Natural killer cell (primary cell): Measurements from ENCODE around the gene EIF1B. TPM values are rescaled to one million over a fixed set of nuclear protein-coding genes. Genes with fewer than 3 reads are reported as not detected.

Source experiments
- ATAC-seq, 3 donors: fragments of 150-1000 bp in 2 of 3; fragments of 200-7000 bp in 1 of 3; cut with Tn5 transposase; 1 replicate in 1 of 3; 2 replicates in 2 of 3; pipeline ENCODE4 v1.10.0; 2021; ENCODE audit warnings: mild to moderate bottlenecking in 2 of 3, moderate library complexity in 2 of 3
- DNase-seq, 2 donors: peaks; one replicate each; pipeline versions ENCODE4 v3.0.0 to v3.0.0-alpha.2; 2013 to 2021; ENCODE audit warnings: mixed read lengths in 1 of 2
- H3K27ac ChIP-seq: one replicate; pipeline ENCODE4 v1.5.1; 2013; ENCODE audit warnings: mild to moderate bottlenecking, low read length
- H3K27me3 ChIP-seq: one replicate; pipeline ENCODE4 v1.6.1; 2013; ENCODE audit warnings: low read length; ENCODE audit not compliant: control insufficient read depth, insufficient read depth
- H3K36me3 ChIP-seq: one replicate; pipeline ENCODE4 v1.6.1; 2013; ENCODE audit warnings: low read length; ENCODE audit not compliant: control insufficient read depth, insufficient read depth
- H3K4me1 ChIP-seq: one replicate; pipeline ENCODE4 v1.6.1; 2013; ENCODE audit warnings: low read length; ENCODE audit not compliant: control insufficient read depth, insufficient read depth
- H3K4me3 ChIP-seq: one replicate; pipeline ENCODE4 v1.5.1; 2013; ENCODE audit warnings: low read length
- H3K9me3 ChIP-seq: one replicate; pipeline ENCODE4 v1.6.1; 2013; ENCODE audit warnings: low read length; ENCODE audit not compliant: control insufficient read depth, insufficient read depth
- H3K27ac Mint-ChIP-seq, 2 donors: one replicate each; pipeline ENCODE4 v1.8.0; 2022; ENCODE audit warnings: mild to moderate bottlenecking in 2 of 2, mixed read lengths in 2 of 2, moderate library complexity in 1 of 2
- H3K27me3 Mint-ChIP-seq, 2 donors: one replicate each; pipeline ENCODE4 v1.8.0; 2022; ENCODE audit warnings: low read depth in 2 of 2, mixed read lengths in 2 of 2
- H3K36me3 Mint-ChIP-seq: one replicate; pipeline ENCODE4 v1.8.0; 2022; ENCODE audit warnings: mixed read lengths
- H3K4me1 Mint-ChIP-seq, 2 donors: one replicate each; pipeline ENCODE4 v1.8.0; 2022; ENCODE audit warnings: mixed read lengths in 2 of 2
- H3K4me3 Mint-ChIP-seq: one replicate; pipeline ENCODE4 v1.8.0; 2022; ENCODE audit warnings: mild to moderate bottlenecking, moderate library complexity, mixed read lengths
- H3K9me3 Mint-ChIP-seq, 2 donors: one replicate each; pipeline ENCODE4 v1.8.0; 2022; ENCODE audit warnings: mixed read lengths in 2 of 2
- CTCF ChIP-seq: fragments of 200-600 bp; IDR thresholded peaks from one replicate; pipeline ENCODE4 v1.8.0; 2022; ENCODE audit warnings: antibody characterized with exemption
- WGBS: methylation state at CpG from one replicate; pipeline ENCODE4 v1.1.7; 2013; ENCODE audit warnings: missing lambda C conversion rate; ENCODE audit not compliant: insufficient coverage; 5-methylcytosine and 5-hydroxymethylcytosine counted together
- intact Hi-C: fragments of 100-400 bp; cut with micrococcal nuclease; formaldehyde crosslinking; loops from one replicate; pipeline ENCODE4 v1.14.2; 2022
- total RNA-seq, 4 donors: library from RNA; stranded (reverse); fragments of 120-200 nt in 1 of 4; gene quantifications; one replicate each; pipeline versions ENCODE4 v1.2.3 to v1.2.4, GENCODE V29; 2013 to 2022

Gene EIF1B
- total RNA-seq, 3 donors from 2014 or later (not counting 1 experiment from before 2014, with no cell fraction given), result 52.9 to 67.3 (median 55.1) TPM

GRCh38 chr3:40328374-40328773 lies 18.9 kb downstream of the EIF1B start:
- H3K36me3 Mint-ChIP-seq, result no peaks in the 10 kb centered on the region
- no peak overlapping the region for H3K4me3 ChIP-seq
- H3K4me1 Mint-ChIP-seq, result peaks cover 4 to 5% of the 10 kb centered on the region in 2 donors
- H3K9me3 Mint-ChIP-seq, result no peaks in the 10 kb centered on the region
- H3K27me3 Mint-ChIP-seq, result no peaks in the 10 kb centered on the region
- no peak for TF ChIP-seq CTCF
- no peak overlapping the region for H3K4me3 Mint-ChIP-seq
- H3K27me3 ChIP-seq, result no peaks in the 10 kb centered on the region
- DNase-seq, result no peak
- no peaks in the 10 kb centered on the region for H3K36me3 ChIP-seq
- no peaks in the 10 kb centered on the region for H3K9me3 ChIP-seq
- H3K27ac ChIP-seq, result no peak overlapping the region
- H3K27ac Mint-ChIP-seq, result no peak overlapping the region
- WGBS, result 86% methylated on average over 4 of the region's 5 CpGs
- H3K4me1 ChIP-seq, result no peaks in the 10 kb centered on the region
- no peak for ATAC-seq
- intact Hi-C loops, result loop anchor here (5.0 kb wide), 1 partner anchor 254 kb away; no protein-coding TSS in a partner anchor

GRCh38 chr3:40329071-40329470 lies 19.6 kb downstream of the EIF1B start:
- Mint-ChIP-seq H3K4me1 (peaks cover 4 to 5% of the 10 kb centered on the region in 2 donors), H3K9me3 (no peaks in the 10 kb centered on the region), H3K36me3 (no peaks in the 10 kb centered on the region), H3K27me3 (no peaks in the 10 kb centered on the region), H3K27ac (no peak overlapping the region), H3K4me3 (no peak overlapping the region)
- ATAC-seq (no peak), DNase-seq (no peak)
- H3K4me3 ChIP-seq, result no peak overlapping the region
- H3K27me3 ChIP-seq, result no peaks in the 10 kb centered on the region
- H3K4me1 ChIP-seq, result no peaks in the 10 kb centered on the region
- 91% methylated on average over 4 of the region's 4 CpGs for WGBS
- no peaks in the 10 kb centered on the region for H3K9me3 ChIP-seq
- H3K27ac ChIP-seq, result no peak overlapping the region
- TF ChIP-seq CTCF, result no peak
- no peaks in the 10 kb centered on the region for H3K36me3 ChIP-seq
- intact Hi-C loops, result loop anchor here (5.0 kb wide), 1 partner anchor 253 kb away; no protein-coding TSS in a partner anchor

- H3K4me1 Mint-ChIP-seq, result peaks cover 0 to 1% of the 10 kb centered on the region in 2 donors
- no peaks in the 10 kb centered on the region for H3K9me3 Mint-ChIP-seq
- no peaks in the 10 kb centered on the region for H3K4me1 ChIP-seq
- H3K9me3 ChIP-seq, result no peaks in the 10 kb centered on the region
- no peaks in the 10 kb centered on the region for H3K36me3 ChIP-seq
- no peaks in the 10 kb centered on the region for H3K27me3 ChIP-seq
- H3K27ac Mint-ChIP-seq, result no peak overlapping the region
- DNase-seq, result no peak
- ATAC-seq, result no peak
- no peak overlapping the region for H3K27ac ChIP-seq
- no peaks in the 10 kb centered on the region for H3K27me3 Mint-ChIP-seq
- H3K4me3 Mint-ChIP-seq, result no peak overlapping the region
- H3K36me3 Mint-ChIP-seq, result no peaks in the 10 kb centered on the region
- TF ChIP-seq CTCF, result no peak
- 93% methylated on average over 10 of the region's 10 CpGs for WGBS
- no peak overlapping the region for H3K4me3 ChIP-seq
- intact Hi-C loops, result no loop called here
These were observed 23.2 kb downstream of the EIF1B start for GRCh38 chr3:40332684-40333083.

GRCh38 chr3:40333416-40333815 lies 23.9 kb downstream of the EIF1B start:
- no peak overlapping the region for H3K27ac Mint-ChIP-seq
- Histone ChIP-seq H3K36me3 (no peaks in the 10 kb centered on the region), H3K27me3 (no peaks in the 10 kb centered on the region), H3K27ac (no peak overlapping the region), H3K4me3 (no peak overlapping the region), H3K4me1 (no peaks in the 10 kb centered on the region), H3K9me3 (no peaks in the 10 kb centered on the region)
- ATAC-seq (no peak), DNase-seq (no peak)
- no peak for TF ChIP-seq CTCF
- no peaks in the 10 kb centered on the region for H3K27me3 Mint-ChIP-seq
- H3K4me3 Mint-ChIP-seq, result no peak overlapping the region
- no peaks in the 10 kb centered on the region for H3K36me3 Mint-ChIP-seq
- 95% methylated on average over 4 of the region's 4 CpGs for WGBS
- H3K4me1 Mint-ChIP-seq, result no peaks in the 10 kb centered on the region
- intact Hi-C loops, result no loop called here
- no peaks in the 10 kb centered on the region for H3K9me3 Mint-ChIP-seq
